ENCODE results near the gene CHST9.

DNA sequence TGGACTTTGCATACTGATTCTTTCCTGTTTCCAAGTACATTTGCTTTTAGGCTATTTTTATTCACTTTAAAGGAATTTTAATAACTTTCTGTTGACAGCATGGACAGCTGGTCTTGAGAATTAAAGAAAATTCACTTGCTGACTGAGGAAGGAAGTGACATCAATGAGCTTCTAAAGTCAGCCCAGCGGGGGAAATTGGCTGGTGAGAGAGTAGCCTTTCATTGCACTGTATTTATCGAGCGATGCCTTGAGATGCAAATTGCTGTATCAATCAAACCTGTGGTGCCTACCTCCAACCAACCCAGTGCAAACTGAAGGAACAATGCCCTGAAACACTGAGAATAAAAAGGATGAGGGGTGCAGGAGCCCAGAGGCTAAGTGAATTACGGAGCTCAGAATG, 228.2 kb downstream of the CHST9 start:
- TF ChIP-seq, protein P1, sequence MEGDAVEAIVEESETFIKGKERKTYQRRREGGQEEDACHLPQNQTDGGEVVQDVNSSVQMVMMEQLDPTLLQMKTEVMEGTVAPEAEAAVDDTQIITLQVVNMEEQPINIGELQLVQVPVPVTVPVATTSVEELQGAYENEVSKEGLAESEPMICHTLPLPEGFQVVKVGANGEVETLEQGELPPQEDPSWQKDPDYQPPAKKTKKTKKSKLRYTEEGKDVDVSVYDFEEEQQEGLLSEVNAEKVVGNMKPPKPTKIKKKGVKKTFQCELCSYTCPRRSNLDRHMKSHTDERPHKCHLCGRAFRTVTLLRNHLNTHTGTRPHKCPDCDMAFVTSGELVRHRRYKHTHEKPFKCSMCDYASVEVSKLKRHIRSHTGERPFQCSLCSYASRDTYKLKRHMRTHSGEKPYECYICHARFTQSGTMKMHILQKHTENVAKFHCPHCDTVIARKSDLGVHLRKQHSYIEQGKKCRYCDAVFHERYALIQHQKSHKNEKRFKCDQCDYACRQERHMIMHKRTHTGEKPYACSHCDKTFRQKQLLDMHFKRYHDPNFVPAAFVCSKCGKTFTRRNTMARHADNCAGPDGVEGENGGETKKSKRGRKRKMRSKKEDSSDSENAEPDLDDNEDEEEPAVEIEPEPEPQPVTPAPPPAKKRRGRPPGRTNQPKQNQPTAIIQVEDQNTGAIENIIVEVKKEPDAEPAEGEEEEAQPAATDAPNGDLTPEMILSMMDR (IDR thresholded peaks at IDR 0.05; ENCODE audit: borderline replicate concordance, extremely low read depth, low read length, poor library complexity, severe bottlenecking): no peak
- no peak for TF ChIP-seq EZH2 (IDR thresholded peaks at IDR 0.05; ENCODE audit: borderline replicate concordance, low read depth, low read length, severe bottlenecking)

Measured in DND-41 (cell line).